HG03095 (cell line): ENCODE measurements around the gene CCDC57.
"Not testable (repeated sequence)": the region's sequence is repeated elsewhere in the genome, so short reads cannot be mapped to it uniquely, and the experiment has no call there.

ENCODE experiments used
- ATAC-seq: cut with Tn5 transposase; IDR thresholded peaks from one replicate; pipeline ENCODE4 v1.9.1; 2021; ENCODE audit warnings: moderate library complexity; ENCODE audit not compliant: unreplicated experiment

Gene CCDC57

GRCh38 chr17:82204831-82205719 is 7.6 kb downstream of the CCDC57 start:
- ATAC-seq, result no peak

- no peak for ATAC-seq
These were observed 8.7 kb downstream of the CCDC57 start for GRCh38 chr17:82203920-82204319.

GRCh38 chr17:82202981-82203380 is 9.7 kb downstream of the CCDC57 start:
- ATAC-seq, result no peak

- ATAC-seq, result no peak
These were observed 11.1 kb downstream of the CCDC57 start for GRCh38 chr17:82201498-82201910.

- ATAC-seq, result no peak
These were observed 11.7 kb downstream of the CCDC57 start for GRCh38 chr17:82200743-82201497.

- no peak for ATAC-seq
These were observed 12.5 kb downstream of the CCDC57 start for GRCh38 chr17:82200135-82200534.

- no peak for ATAC-seq
These were observed 13.1 kb downstream of the CCDC57 start for GRCh38 chr17:82199496-82199895.

- no peak for ATAC-seq
These were observed 14.6 kb downstream of the CCDC57 start for GRCh38 chr17:82198092-82198491.

- no peak for ATAC-seq
These were observed 16.7 kb downstream of the CCDC57 start for GRCh38 chr17:82195675-82196672.

- ATAC-seq, result no peak
These were observed 17.9 kb downstream of the CCDC57 start for GRCh38 chr17:82194765-82195164.

GRCh38 chr17:82193520-82194220 is 19.0 kb downstream of the CCDC57 start:
- no peak for ATAC-seq

GRCh38 chr17:82193050-82193449 is 19.6 kb downstream of the CCDC57 start:
- ATAC-seq, result not testable (repeated sequence)

- ATAC-seq, result no peak
These were observed 24.4 kb downstream of the CCDC57 start for GRCh38 chr17:82188001-82188961.

- no peak for ATAC-seq
These were observed 25.1 kb downstream of the CCDC57 start for GRCh38 chr17:82187500-82187899.

- no peak for ATAC-seq
These were observed 26.4 kb downstream of the CCDC57 start for GRCh38 chr17:82186221-82186620.

GRCh38 chr17:82184761-82185160 is 27.9 kb downstream of the CCDC57 start:
- no peak for ATAC-seq

- no peak for ATAC-seq
These were observed 31.7 kb downstream of the CCDC57 start for GRCh38 chr17:82180776-82181528.

GRCh38 chr17:82179946-82180475 is 32.6 kb downstream of the CCDC57 start:
- ATAC-seq, result no peak
